ENCODE results near the gene ZNF516.

DNA sequence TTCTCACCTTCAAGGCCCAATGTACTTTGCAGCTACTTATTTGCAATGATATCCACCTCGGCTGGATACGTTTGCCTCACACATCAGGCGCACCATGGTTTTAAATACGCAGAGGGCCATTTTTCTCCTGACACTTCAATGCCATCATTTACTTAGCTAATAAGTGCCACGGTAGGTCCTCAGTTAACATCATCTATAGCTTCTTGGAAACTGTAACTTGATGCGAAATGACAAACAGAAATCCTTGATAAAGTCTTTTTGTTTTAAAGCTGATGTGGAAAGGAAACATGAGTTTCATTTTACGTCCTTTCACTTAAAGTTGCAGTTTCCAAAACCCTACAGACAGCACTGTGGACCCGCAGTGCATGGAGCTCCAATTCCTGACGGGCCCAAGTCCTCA lies 37.1 kb downstream of the ZNF516 start:
- TF ChIP-seq POLR2A (IDR thresholded peaks at IDR 0.05) (no peak), POLR2AphosphoS5 (IDR thresholded peaks at IDR 0.05) (no peak)
- TF ChIP-seq, protein P1, sequence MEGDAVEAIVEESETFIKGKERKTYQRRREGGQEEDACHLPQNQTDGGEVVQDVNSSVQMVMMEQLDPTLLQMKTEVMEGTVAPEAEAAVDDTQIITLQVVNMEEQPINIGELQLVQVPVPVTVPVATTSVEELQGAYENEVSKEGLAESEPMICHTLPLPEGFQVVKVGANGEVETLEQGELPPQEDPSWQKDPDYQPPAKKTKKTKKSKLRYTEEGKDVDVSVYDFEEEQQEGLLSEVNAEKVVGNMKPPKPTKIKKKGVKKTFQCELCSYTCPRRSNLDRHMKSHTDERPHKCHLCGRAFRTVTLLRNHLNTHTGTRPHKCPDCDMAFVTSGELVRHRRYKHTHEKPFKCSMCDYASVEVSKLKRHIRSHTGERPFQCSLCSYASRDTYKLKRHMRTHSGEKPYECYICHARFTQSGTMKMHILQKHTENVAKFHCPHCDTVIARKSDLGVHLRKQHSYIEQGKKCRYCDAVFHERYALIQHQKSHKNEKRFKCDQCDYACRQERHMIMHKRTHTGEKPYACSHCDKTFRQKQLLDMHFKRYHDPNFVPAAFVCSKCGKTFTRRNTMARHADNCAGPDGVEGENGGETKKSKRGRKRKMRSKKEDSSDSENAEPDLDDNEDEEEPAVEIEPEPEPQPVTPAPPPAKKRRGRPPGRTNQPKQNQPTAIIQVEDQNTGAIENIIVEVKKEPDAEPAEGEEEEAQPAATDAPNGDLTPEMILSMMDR (IDR thresholded peaks at IDR 0.05): no peak
